Daoy (cell line): Measurements from ENCODE around the gene TRMT61A. TPM values are rescaled to one million over a fixed set of nuclear protein-coding genes. Genes with fewer than 3 reads are reported as not detected.
"Not testable (repeated sequence)": the region's sequence is repeated elsewhere in the genome, so short reads cannot be mapped to it uniquely, and the experiment has no call there.

Source experiments
- DNase-seq: peaks from one replicate; pipeline ENCODE4 v3.0.0-alpha.2; 2015; ENCODE audit warnings: low read depth
- total RNA-seq: library from RNA; depleted of rRNA; stranded (reverse); fragments of >200 nt; shearing (Covaris generic); gene quantifications from 2 replicates; pipeline ENCODE4 v1.2.3, GENCODE V29; 2014

Gene TRMT61A
- total RNA-seq, 1 experiment from 2014 or later: 36.8 TPM

GRCh38 chr14:103508521-103509329, 20.3 kb upstream of the TRMT61A start:
- DNase-seq: no peak

DNA sequence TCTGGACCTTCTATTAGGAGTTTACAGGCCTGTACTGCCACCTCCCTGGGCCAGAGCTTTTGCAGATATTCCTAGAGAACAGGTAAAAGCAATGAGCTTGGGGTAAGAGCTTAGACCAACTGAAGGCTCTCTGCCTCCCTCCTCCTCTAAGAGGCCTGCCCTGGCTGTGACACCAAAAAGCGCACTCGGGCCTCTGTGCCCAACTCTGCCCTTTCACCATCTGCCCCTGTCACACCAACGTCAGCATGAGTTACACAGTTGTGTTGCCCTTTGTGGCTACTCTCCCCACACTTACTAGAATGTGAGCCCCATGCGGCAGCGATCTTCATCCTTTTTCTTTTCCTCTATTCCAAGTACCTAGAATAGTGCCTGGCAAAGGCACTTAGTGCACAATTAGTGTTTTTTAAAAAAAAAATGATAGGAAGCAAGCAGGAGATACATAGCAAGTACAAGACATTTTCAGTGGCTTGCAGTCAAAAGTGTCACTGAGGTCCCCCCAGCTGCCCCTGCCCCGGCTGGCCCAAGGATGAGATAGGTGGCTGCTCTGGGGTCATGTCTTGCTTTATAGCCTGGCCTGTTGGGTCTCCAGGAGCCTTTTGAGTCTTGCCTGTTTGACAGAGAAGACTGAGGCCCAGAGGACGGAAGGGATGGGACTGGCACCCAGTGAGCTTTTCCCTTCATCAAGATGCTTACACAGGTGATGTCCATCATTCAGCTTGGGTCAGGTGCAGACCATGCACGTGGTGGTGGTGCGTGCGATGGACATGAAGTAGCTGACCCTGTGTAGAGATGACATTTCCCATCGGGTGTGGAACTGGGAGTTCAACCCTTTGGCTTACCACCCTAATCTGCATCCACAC, 18.9 kb upstream of the TRMT61A start:
- no peak for DNase-seq

- no peak for DNase-seq
Observed at GRCh38 chr14:103510724-103511693, 18.0 kb upstream of the TRMT61A start.

DNA sequence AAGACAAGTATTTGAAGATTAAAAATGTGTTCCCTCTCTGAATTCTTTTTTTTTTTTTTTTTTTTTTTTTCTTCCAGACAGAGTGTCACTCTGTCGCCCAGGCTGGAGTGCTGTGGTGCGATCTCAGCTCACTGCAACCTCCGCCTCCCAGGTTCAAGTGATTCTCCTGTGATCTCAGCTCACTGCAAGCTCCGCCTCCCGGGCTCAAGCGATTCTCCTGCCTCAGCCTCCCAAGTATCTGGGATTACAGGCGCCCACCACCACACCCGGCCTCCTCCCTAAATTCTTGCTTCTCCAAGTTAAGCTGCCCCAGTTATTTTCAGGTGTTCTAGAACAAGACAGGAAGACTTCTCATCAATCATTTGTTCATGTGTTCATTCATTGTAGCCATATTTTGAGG, 16.8 kb upstream of the TRMT61A start:
- DNase-seq: not testable (repeated sequence)

GRCh38 chr14:103512701-103513611, 16.0 kb upstream of the TRMT61A start:
- DNase-seq: no peak

GRCh38 chr14:103514596-103515421, 14.2 kb upstream of the TRMT61A start:
- DNase-seq: no peak

- DNase-seq: no peak
Observed at GRCh38 chr14:103516426-103517173, 12.4 kb upstream of the TRMT61A start.

DNA sequence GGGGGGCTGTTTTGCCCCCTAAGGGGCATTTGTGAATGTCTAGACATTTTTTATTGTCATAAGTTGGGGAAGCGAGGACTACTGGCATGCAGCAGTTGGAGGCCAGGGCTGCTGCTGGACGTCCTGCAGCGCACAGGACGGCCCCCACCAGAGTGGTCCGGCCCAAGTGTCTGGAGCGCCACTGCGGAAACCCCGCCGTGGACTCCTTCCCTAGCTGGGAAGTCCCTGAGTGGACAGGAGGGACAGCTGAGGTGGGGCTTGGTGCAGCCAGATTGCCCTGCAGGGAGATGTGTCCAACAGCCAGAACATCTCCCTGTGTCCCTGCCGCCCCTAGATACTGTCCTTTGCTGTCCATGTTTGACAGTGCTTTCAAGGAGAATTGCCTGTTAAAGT, 11.8 kb upstream of the TRMT61A start:
- no peak for DNase-seq

DNA sequence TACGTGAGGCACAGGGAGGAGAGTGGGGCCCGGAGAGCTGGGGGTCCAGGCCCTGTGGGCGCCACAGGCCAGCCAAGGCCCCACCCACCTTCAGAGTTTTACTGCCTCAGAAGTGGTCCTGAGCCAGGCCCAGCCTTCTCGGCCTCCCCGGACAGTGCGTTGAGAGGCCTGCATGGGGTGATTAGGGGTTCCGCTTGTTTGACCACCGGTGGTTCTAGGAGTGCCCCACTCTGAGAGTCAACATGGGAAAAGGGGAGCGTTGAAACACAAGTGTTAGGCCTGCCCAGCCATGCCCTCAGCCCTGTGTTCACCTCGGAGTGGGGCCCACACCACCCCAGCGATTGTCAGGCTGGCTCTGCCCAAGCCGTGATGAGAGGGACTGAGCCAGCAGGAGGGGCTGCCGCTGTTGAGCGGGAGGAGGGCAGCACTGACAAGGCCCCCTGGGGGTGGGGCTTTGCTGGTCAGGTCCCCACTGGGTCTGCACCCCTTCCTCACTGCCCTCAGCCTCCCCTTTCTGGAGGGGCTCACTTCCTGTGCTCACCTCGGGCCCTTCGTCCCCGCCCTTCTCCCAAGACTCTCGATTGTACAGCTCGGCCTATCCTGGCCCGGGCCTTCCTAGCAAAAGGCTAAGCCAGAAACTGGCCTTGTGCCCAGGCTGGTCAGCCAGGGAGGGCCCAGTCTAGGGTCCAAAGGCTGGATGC, 11.1 kb upstream of the TRMT61A start:
- no peak for DNase-seq

GRCh38 chr14:103518422-103519042, 10.5 kb upstream of the TRMT61A start:
- DNase-seq: peak; percentile 80

GRCh38 chr14:103519043-103519836, 9.8 kb upstream of the TRMT61A start:
- peak; percentile 58 for DNase-seq

DNA sequence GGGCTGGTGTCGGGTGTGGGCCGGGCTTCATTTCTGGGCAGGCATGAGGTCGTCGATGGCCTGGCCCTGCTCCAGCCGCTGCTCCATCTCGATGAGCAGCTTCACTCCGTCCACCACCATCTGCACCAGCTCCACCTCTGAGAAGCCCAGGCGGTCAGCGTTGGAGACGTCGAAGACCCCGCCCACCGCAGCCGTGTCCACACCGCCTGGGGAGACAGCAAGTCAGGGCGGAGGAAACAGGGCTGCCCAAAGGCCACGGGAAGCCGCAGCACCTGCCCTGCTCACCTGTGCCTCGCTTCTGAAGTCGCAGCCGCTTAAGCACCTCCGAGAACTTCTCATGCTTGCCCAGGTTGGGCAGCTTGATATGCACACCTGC, 9.2 kb upstream of the TRMT61A start:
- no peak for DNase-seq

- no peak for DNase-seq
Observed at GRCh38 chr14:103520269-103520656, 8.7 kb upstream of the TRMT61A start.

DNA sequence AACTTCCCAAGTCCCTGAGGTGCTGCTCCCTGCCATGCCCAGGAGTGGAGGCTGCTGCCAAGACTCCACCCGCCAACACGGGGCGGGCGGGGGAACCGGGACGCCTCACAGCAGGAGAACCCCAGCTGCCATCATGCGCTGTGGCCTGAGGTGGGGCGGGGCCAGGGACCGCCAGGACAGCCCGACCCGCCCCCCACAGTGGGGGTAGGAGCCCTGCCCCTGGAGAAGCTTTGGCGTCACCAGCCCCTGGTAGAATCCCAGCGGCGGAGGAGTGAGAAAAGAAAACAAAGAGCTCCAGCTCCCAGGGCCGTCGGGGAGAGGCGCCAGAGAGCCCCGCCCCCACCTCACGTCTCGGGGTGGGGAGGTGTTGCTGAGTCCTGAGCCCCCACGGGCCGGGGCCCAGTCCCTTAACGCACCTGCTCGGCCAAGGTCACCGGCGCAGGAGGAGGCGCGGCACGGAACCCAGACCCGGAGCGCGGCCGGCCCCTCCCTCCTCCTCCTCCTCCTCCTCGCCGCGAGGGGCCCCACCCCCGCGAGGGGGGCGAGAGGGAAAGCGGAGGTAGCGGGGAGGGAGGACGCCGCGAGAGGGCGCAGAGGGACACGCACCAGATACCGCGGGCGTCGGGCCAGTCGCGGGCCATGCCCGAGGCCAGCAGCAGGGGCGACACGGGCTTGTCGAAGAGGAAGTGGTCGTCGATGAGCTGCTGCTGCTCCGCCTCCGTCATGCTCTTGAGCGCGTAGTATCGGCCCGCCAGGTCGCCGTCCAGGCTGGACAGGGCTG, 8.1 kb upstream of the TRMT61A start:
- DNase-seq: peak; percentile 92

- DNase-seq: no peak
Observed at GRCh38 chr14:103521438-103521950, 7.5 kb upstream of the TRMT61A start.

GRCh38 chr14:103521951-103522563, 6.9 kb upstream of the TRMT61A start:
- DNase-seq: no peak
